ENCODE measurements around the gene AQP5. TPM values are rescaled to one million over a fixed set of nuclear protein-coding genes. Genes with fewer than 3 reads are reported as not detected.

The AQP5 gene
- total RNA-seq, 1 donor from 2014 or later, result 5.7 TPM

DNA sequence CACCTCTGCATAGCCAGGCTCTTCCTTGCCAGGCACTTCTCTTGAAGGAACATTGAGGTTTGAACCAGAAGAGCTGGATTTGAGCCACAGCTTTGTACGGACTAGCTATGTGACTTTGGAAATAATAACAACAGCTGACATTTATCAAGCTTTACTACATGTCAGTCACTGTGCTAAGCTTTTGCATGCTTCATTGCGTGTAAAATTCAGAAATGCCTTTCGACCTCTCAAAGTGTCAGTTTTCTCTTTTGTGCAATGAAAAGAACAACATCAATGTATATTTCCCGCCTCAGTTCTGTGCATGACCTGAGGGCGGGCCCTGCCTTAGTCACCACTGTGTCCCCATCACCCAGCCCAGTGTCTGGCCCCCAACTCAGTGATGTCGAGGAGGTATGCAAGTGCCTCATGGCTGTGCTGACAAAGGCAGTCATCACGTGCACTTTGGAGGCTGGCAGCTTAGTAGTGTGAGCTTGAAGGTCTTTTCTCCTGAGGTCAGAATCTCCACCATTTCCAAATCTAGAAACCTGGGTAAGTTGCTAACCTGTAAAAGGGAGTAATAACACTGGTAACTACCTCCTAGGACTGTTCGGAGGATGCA lies 29.0 kb upstream of the AQP5 start:
- peak; percentile 15 for DNase-seq

DNA sequence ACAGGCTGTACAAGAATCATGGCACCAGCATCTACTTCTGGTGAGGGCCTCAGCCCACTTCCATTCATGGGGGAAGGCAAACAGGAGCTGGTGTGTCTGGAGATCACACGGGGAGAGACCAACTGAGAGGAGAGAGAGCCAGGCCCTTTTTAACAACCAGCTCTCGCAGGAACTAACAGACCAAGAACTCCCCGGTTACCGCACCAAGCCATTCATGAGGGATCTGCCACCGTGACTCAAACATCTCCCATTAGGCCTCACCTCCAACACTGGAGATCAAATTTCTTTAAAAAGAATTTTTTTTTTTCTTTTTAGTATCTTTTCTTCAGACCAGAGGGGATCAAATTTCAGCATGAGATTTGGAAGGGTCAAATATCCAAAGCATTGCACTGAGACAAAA lies 27.9 kb upstream of the AQP5 start:
- DNase-seq, result no peak

DNA sequence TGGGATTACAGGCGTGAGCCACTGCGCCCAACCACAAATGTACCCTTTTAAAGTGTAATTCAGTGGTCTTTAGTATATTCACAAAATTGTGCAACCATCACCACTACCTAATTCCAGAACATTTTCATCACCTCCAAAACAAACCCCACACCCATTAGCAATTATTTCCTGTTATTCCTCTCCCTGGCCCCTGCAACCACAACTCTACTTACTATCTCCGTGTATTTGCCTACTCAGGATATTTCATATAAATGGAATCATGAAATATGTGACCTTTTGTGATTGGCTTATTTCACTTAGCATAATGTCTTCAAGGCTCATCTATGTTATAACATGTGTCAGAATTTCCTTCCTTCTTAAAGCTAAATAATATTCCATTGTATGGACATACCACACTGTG lies 27.2 kb upstream of the AQP5 start:
- DNase-seq, result no peak

DNA sequence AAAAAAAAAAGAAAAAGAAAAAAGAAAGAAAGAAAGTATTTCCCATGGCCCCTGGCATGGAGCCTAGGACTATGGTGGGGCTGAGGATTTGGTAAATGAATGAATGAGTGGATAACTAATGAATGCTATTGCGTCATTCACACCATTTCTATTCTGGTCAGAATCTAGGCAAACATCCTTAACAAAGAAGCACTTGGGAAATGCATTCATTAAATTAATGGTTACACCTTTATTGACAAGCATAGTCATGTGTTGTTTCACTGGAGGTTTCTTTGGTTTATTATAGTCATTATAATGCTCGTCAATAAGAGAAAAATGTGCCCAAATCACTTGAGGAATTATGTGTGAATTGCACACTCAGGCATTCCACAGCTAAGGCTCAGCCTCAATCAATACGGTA lies 24.7 kb upstream of the AQP5 start:
- no peak for DNase-seq

DNA sequence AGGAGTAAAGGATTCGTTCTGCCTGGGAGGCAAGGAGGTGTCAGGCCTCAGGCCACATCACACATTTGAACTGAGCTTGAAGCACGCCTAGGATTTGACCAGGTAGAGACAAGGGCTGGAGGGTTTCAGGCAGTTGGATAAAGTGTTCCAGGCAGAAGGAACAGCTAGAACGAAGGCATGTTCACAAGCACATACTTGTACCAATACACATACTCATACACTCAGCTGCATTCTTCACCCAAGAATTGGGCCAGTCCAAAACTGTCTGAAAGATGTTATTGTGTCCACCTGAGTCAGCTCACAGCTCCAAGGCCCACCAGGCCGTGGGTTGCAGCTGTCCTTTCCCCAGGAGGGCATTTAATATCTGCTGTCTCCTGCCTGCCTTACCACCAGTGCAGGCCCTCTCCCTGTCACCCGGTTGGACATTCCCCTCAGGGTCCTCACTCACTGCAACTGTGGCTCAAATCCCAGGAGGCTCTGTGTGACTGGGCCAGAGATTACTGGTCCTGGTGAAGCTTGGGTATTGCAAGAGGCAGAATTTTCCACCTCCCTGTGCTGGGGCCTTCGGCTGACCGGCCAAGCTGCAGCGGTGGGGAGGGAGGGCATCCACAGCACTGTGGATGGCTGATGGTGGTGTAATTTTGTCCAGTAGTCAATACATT lies 23.9 kb upstream of the AQP5 start:
- no peak for DNase-seq

DNA sequence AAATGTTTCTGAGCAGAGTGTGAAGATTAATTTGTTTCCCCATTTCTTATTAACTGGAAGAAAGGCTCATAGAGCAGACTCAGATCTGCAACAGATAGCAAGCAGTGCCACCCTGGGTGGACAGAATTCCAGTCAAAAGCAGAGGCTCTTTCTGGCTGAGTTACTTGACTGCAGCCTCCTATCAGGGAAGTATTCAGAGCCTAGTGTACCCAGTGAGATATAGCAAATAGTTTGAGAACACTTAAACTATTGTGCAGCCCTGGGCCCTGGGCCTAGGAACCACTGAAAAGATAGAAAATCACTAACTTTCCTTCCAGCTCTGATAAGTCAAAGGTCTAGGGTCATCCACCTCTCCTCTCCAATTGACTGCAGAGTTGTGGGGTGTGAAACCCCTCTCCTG lies 22.4 kb upstream of the AQP5 start:
- no peak for DNase-seq

DNA sequence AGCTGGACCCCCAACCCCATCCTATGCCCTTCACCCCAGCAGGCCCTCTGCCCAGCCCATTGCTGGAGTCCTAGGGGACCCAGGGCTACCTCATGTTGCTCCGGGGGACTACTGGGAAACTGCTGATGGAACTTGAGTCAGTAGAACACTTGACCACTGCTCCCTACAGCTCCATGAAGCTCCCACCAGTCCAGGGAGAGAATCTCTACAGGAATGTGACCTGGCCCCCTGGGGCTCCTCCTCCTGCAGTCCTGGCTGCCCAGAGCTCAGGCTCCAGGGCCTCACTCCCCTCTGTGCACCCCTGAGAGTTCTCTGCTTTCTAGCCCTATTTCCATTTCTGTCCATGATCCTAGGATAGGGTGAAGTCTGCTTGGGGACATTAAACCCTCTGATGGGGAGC lies 22.0 kb upstream of the AQP5 start:
- no peak for DNase-seq

DNA sequence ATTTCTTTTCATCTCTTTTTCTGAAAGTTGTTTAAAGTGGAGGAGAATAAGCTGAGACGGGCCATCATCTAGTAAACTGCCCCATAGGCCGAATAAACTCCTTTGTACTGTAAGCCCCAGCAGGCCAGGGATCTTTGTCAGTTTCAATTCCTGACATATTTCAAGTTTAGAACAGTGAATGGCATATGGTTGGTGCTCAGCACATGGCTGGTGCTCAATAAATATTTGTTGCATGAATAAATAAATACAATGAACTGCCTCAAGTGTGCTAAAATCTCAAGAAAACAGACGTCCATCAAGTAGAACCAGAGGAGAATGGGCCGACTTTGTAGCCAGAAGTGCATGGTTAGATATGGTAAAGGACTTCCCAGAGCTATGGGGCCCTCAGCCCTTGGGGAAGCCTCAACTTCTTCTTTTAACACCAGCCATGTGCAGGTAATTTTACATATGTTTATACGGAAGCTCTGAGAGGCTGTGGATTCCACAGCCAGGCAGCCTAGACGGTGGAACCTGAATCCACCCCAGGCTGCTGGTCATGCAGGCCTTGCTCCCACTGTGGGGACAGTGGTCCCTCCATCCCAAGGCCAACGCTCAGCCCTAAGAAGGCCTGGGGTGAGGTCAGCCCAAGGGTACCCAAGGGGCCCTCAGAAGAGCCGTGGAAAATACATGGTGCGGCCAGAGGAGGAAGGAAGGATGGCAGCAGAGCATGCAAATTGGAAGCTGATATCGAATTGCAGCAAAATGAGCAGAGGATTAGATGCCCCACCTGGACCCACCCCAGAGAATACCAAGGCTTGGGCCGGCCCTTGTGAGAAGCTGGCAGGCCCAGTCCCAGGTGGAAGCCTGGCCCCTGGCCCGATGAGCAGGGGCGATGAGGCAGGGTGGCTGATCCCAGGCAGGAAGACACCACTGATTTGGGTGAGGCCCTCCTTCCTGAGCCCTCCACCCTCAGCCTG lies 19.8 kb upstream of the AQP5 start:
- no peak for DNase-seq

DNA sequence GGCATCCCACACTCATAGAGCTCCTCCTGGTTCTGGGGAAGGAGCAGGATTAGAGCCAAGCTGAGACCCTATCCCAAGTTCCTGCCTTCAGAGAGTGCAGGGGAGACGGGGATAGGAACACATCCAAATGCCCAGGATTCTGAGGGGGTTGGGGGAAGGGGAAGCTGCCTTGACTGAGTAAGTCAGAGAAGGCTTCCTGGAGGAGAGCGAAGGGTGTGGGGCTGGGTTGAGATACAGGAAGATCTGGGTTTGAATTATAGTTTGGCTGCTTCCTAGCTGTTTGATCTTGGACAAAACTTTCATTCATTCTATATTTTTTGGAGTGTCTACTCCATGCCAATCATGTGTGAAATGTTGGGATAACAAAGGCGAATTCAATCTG lies 19.2 kb upstream of the AQP5 start:
- no peak for DNase-seq

DNA sequence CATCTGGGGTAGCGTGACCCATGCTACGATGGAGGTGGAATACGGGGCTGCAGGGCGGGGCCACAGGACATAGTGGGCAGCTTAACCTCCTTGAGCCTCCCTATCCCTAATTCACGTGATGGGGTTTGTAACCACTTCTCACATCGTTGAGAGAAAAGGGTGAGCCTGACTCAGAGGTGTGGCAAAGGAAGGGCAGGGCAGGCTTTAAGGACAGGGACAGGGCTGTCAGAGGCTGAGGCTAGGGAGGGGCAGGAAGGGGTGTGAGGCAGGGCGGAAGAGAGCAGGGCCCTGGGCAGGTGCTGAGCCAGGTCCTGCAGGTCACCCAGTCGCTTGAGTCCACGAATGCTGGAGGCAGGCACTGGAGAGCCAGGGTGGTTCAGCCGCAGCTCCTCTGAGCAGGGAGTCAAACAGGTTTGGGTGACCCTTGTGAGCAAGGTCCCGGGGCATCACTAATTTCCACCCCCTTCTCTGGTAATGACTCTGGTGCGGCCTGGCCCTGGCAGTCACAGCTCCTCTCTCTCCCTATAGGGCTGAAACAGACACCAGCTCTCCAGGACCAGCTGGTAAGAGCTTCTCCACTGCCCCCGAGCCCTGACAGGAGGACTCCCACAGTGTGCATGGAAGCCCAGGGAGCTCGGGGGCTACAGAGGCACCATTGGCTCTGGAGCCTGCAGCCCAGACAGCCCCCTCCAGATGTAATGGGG lies 18.6 kb upstream of the AQP5 start:
- DNase-seq, result no peak

DNA sequence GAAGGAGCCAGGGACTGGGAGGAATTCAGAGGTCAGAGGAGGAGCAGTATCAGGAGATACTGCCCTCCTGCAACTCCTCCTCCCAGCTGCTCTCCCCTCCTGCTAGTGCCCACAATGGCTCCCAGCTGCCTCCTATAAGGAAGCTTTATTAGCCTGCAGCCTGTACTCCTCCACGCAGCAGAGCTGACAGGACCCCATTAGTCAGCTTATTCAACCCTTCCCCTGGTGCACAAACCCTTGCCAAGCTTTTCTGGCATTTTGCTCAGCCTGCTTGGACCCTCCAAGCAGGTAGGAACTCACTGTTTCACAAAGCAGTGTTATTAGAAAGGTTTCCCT lies 18.1 kb upstream of the AQP5 start:
- no peak for DNase-seq

DNA sequence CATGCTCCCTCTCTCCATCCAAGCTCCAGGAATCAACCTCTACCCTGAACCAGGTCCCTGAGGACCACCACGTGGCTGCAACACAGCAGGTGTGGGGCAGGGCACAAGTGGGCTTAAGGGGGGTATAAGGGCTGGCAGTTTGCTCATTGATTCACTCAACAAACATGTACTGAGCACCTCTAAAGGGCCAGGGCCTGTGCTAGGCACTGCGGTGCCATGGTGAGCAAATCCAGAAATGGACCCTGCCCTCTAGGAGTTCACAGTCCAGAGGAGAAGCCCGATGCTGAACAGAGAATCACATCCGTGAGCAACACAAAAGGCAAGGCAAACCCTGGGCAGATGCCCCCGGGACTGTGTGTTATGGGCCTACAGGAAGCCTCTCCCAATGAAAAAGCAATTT lies 17.6 kb upstream of the AQP5 start:
- DNase-seq, result no peak

DNA sequence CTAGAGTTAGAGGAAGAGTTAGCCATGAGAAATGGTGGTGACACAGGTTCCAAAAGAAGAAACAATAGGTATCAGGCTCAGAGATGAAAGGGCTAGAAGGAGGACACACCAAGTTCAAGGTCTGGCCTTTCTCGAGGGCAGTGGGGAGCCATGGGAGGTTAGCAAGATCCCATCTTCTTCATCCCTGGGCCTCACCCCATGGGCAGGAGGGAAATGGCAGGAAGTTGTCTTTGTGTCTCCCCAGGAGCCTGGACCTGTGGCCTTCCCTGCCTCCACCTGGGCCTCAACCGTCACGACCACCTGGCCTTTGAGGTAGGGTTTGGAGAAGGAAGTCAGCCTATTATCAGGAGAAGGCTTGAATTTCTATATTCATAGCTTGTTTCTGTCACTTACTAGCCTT lies 17.0 kb upstream of the AQP5 start:
- DNase-seq, result no peak

DNA sequence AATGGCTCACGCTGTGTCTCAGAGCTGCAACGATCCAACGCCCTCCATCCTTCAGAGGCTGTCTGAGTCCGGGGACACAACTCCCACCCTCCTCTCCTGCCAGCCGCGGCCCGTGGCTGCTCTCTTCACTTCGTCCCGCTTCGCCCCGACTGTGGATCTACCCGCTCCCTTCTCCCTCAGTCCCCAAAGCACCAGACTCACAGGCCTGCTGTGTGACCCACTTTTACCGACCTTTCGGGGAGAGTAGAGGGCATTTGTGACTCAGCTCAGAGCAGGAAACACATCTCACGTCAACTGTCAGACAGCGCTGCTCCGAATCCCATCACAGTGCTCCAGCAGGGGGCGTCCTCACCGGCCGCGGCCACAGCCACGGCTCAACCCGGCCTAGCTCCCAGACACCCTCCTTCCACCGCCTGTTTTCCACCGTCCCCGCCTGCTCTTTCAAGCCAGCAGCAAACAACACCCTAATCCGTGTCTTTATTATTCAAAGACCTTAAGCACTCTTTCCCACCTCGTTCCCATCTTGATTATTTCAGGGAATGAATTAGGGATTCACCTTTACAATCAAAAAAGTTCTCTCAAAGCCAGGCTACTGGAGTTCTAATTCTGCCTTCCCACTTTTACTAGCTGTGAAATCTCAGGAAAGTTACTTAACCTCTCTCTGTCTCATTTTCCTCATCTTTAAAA lies 16.1 kb upstream of the AQP5 start:
- DNase-seq, result peak; percentile 53

DNA sequence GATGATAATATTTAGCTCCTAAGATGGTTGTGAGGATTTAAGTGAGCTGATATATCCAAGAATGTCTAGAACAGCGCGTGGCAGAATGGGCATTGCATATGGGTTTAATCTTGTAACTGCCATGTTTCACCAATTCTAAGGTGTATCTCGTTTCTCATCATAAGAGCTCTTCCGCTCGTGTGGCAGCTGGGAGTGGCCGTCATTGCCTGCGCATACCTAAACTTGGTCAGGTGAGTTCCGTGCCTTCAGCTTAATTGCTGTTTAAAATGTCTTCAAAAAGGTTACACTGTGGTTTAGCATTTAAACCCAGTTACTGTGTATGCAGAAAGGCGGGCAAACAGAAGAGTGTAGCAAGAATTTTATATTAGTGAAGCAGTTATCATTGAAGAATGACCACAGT lies 15.6 kb upstream of the AQP5 start:
- DNase-seq, result no peak

DNA sequence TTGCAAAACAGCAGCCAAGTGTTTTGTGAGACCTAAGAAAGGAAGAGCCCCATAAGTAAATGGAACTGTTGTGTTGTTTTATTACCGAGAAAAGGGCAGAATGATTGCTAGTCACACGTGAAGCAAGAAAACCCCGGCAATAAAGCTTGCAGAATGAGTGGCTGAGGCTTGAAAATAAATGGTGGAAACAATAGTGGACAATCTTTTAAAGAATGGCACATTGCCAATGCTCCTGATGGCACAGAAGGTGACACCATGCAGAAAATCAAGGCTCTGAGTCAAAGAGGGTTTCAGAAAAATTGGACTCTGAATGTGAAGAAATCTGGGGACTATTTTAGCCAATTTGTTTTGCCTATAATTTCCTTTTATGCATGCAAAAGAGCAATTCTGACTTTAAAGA lies 15.2 kb upstream of the AQP5 start:
- DNase-seq, result no peak

DNA sequence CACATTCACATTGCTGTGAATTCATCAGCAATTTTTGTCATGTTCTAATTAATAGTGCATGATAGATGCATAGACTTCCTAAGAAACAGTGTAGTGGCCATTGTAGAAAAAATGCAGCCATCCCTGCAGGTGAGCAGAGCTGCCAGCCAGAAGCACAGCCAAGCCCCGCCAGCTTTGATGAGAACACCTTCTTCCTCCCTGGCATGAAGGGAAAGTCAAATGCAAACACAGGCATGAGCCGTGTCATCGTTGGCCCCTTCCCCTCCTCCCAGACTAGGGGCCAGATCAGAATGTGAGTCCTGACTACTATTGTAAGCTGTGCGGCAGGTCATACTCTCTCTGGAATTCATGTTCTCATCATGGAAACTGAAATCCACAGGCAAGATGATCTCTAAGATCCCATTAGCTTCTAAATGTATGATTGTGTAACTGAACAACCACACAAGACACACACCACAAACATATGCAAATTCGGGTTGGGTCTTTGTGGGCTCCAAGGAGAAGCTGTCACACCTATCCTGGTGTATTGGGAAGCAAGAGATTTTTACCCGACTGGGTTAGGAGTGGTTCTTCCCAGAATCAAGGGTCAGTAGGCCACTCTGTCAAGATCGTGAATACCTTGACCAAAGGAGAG lies 14.0 kb upstream of the AQP5 start:
- no peak for DNase-seq

DNA sequence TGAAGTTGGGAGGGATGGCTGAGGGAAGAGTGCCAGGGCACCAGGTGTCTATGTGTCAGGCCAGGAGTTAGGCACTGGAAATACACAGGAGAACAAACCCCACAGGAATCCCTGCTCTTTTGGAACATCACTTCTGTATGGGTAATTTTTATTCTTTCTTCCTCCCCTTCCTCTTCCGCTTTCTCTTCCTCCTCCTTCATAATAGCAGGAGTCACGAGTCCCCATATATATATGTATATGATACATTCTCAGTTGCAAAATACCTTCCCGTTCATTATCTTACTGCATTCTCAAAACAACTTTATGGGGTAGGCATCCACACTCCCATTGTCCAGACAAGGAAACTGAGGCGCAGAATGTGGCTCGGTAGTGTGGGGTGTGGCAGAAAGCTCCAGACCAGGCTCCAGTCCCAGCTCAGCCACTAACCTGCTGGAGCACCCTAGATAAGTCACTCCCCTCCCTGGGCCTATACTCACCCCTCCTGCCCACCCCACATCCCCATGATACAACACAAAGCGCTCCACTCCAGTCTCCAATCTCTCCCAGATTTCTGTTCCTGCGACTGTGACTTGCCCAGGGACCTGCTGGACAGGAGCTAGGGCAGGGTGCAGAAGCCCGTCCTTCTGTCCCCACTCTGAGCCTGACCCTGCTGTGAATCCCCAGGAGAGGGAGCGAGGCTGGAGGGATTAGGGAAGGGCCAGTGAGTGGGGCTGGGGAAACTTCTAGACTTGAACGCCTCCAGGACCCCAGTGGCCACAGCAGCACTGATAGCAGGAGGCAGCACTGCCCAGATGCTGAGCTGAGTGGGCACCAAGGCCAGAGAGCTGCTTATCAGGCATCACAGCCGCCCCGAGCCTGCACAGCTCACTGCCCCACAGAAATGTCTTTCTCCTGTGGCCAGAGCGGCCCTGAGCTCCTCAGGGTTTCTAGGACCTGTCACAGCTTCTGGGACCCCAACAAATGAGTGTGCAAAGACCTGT lies 12.5 kb upstream of the AQP5 start:
- DNase-seq, result no peak

DNA sequence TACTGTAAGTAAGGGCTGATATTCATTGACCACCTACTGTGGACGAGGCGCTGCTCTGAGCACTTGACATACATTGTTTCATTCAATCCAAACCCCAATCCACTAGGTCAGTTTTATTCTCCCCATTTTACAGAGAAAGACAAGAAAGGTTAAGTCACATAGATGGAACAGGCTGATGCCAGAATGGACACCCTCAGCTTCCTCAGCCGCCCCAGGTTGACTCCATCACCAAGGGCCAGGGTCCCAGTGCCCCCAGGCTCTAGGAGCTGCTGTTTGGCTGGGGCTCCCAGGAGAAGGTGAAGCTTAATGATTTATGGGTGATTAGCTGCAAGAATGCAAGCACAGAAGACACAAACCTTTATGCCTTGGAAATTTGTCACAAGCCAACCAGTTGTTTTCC lies 11.8 kb upstream of the AQP5 start:
- no peak for DNase-seq
